HG03039 (cell line): ENCODE results near the gene ACOT7.

ENCODE experiments used
- ATAC-seq: cut with Tn5 transposase; IDR thresholded peaks from one replicate; pipeline ENCODE4 v1.9.1; 2021; ENCODE audit warnings: mild to moderate bottlenecking, moderate library complexity; ENCODE audit not compliant: unreplicated experiment

ACOT7 gene

GRCh38 chr1:6348511-6349191 is 44.9 kb downstream of the ACOT7 start:
- ATAC-seq = no peak

GRCh38 chr1:6347641-6348487 is 45.7 kb downstream of the ACOT7 start:
- no peak for ATAC-seq

GRCh38 chr1:6345460-6345859 is 48.1 kb downstream of the ACOT7 start:
- ATAC-seq = no peak

- ATAC-seq = no peak
Measured at GRCh38 chr1:6345009-6345408, 48.6 kb downstream of the ACOT7 start.

- no peak for ATAC-seq
Measured at GRCh38 chr1:6343506-6344405, 49.8 kb downstream of the ACOT7 start.

- no peak for ATAC-seq
Measured at GRCh38 chr1:6342056-6342455, 51.5 kb downstream of the ACOT7 start.

- ATAC-seq = no peak
Measured at GRCh38 chr1:6338695-6339094, 54.9 kb downstream of the ACOT7 start.

- no peak for ATAC-seq
Measured at GRCh38 chr1:6336776-6337622, 56.6 kb downstream of the ACOT7 start.

- ATAC-seq = no peak
Measured at GRCh38 chr1:6334261-6334993, 59.1 kb downstream of the ACOT7 start.

GRCh38 chr1:6332821-6333220 is 60.7 kb downstream of the ACOT7 start:
- no peak for ATAC-seq

GRCh38 chr1:6331543-6332273 is 61.9 kb downstream of the ACOT7 start:
- ATAC-seq = no peak

GRCh38 chr1:6330410-6330911 is 63.1 kb downstream of the ACOT7 start:
- no peak for ATAC-seq

- no peak for ATAC-seq
Measured at GRCh38 chr1:6329851-6330250, 63.7 kb downstream of the ACOT7 start.

- ATAC-seq = no peak
Measured at GRCh38 chr1:6329396-6329795, 64.2 kb downstream of the ACOT7 start.

- no peak for ATAC-seq
Measured at GRCh38 chr1:6328696-6329095, 64.9 kb downstream of the ACOT7 start.

- no peak for ATAC-seq
Measured at GRCh38 chr1:6328091-6328490, 65.5 kb downstream of the ACOT7 start.

- ATAC-seq = no peak
Measured at GRCh38 chr1:6325482-6325881, 68.1 kb downstream of the ACOT7 start.

- ATAC-seq = no peak
Measured at GRCh38 chr1:6322161-6322560, 71.4 kb downstream of the ACOT7 start.

- ATAC-seq = no peak
Measured at GRCh38 chr1:6321205-6321604, 72.4 kb downstream of the ACOT7 start.
